ENCODE results near the gene TM4SF1.
"Not testable (repeated sequence)": the region's sequence is repeated elsewhere in the genome, so short reads cannot be mapped to it uniquely, and the experiment has no call there.

TM4SF1 gene

GRCh38 chr3:149337486-149337885 lies 40.0 kb downstream of the TM4SF1 start:
- DNase-seq: not testable (repeated sequence)

GRCh38 chr3:149336925-149337324 lies 40.5 kb downstream of the TM4SF1 start:
- DNase-seq: no peak

GRCh38 chr3:149333176-149333859 lies 44.1 kb downstream of the TM4SF1 start, which contains the start of gene TM4SF18:
TM4SF18 (minus strand) TSS chr3:149333636; CDS start chr3:149333382, 254 bp downstream.
- no peak for DNase-seq

GRCh38 chr3:149332771-149333170 lies 44.7 kb downstream of the TM4SF1 start:
- no peak for DNase-seq

GRCh38 chr3:149332227-149332765 lies 45.2 kb downstream of the TM4SF1 start:
- DNase-seq: no peak

- DNase-seq: no peak
Measured at GRCh38 chr3:149331396-149331795, 46.1 kb downstream of the TM4SF1 start.

GRCh38 chr3:149330609-149331331 lies 46.7 kb downstream of the TM4SF1 start:
- DNase-seq: no peak

- no peak for DNase-seq
Measured at GRCh38 chr3:149327156-149327555, 50.3 kb downstream of the TM4SF1 start.

GRCh38 chr3:149325581-149325980 lies 51.9 kb downstream of the TM4SF1 start:
- DNase-seq: no peak

- DNase-seq: no peak
Measured at GRCh38 chr3:149324332-149324731, 53.1 kb downstream of the TM4SF1 start.

GRCh38 chr3:149321640-149322039 lies 55.8 kb downstream of the TM4SF1 start:
- no peak for DNase-seq

- DNase-seq: no peak
Measured at GRCh38 chr3:149321136-149321535, 56.3 kb downstream of the TM4SF1 start.

- DNase-seq: no peak
Measured at GRCh38 chr3:149319750-149320149, 57.7 kb downstream of the TM4SF1 start.
